ENCODE measurements around the gene JADE1. TPM values are rescaled to one million over a fixed set of nuclear protein-coding genes. Genes with fewer than 3 reads are reported as not detected.

Gene JADE1
- total and polyA plus RNA-seq, 2 donors (not counting 1 experiment from before 2014, with no cell fraction given): 36.2 to 49.9 TPM

DNA sequence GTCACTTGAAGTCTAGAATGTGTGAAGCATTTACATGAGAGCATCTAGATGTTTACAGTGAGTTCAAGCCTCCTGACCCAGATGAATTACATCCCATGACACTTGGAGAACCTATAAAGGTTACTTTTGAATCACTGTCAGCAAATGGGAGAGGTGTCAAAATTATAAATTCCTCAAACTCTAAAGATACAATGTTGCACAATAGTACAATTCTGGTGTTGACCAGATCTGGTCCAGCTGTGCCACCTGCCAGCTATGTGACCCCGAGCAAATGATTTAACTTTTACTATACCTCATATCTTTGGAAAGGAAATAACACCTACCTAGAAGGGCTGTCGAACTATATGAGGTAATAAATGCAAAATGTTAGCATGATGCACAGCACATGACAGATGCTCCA, 69.8 kb downstream of the JADE1 start:
- H3K79me2 ChIP-seq (ENCODE audit: control insufficient read depth, insufficient read depth, low read length): no peaks in the 10 kb centered on the region
- H3K36me3 ChIP-seq (ENCODE audit: control insufficient read depth, insufficient read depth, low read length): peaks cover 1% of the 10 kb centered on the region
- DNase-seq (ENCODE audit: low read depth in 2 of 2): no peak
- no peak overlapping the region for H3K27ac ChIP-seq (ENCODE audit: insufficient read depth, low read length)
- no peak overlapping the region for H2AFZ ChIP-seq (ENCODE audit: low read length)
- H3K4me2 ChIP-seq (ENCODE audit: extremely low read depth, insufficient read depth, low read length): no peak overlapping the region
- H3K4me1 ChIP-seq (ENCODE audit: control insufficient read depth, extremely low read depth, insufficient read depth, low read length): no peaks in the 10 kb centered on the region
- H3K9ac ChIP-seq (ENCODE audit: insufficient read depth, low read length): no peak overlapping the region
- no peaks in the 10 kb centered on the region for H3K27me3 ChIP-seq (ENCODE audit: control insufficient read depth, insufficient read depth, low read length)
- H3K4me3 ChIP-seq (replicated peaks in 1 of 4; ENCODE audit: control extremely low read depth in 1 of 4, insufficient read depth in 1 of 4, low read depth in 3 of 4, low read length in 4 of 4): no peak overlapping the region
- TF ChIP-seq EZH2 (IDR thresholded peaks at IDR 0.05; ENCODE audit: low read length, missing control alignments) (no peak), CTCF (conservative IDR thresholded peaks at IDR 0.05 in 1 of 2, IDR thresholded peaks at IDR 0.05 in 1 of 2; ENCODE audit: low read depth in 1 of 2, low read length in 2 of 2) (no peak)
- no peaks in the 10 kb centered on the region for H4K20me1 ChIP-seq (ENCODE audit: control insufficient read depth, extremely low read depth, insufficient read depth, low read length)
- no peaks in the 10 kb centered on the region for H3K9me3 ChIP-seq (ENCODE audit: control insufficient read depth, insufficient read depth, low read depth, low read length)

- no peak for TF ChIP-seq EZH2 (IDR thresholded peaks at IDR 0.05; ENCODE audit: low read length, missing control alignments)
- TF ChIP-seq CTCF (conservative IDR thresholded peaks at IDR 0.05 in 1 of 2, IDR thresholded peaks at IDR 0.05 in 1 of 2; ENCODE audit: low read depth in 1 of 2, low read length in 2 of 2): no peak
- no peaks in the 10 kb centered on the region for H3K4me1 ChIP-seq (ENCODE audit: control insufficient read depth, extremely low read depth, insufficient read depth, low read length)
These were observed 70.5 kb downstream of the JADE1 start for GRCh38 chr4:128879971-128880370.

DNA sequence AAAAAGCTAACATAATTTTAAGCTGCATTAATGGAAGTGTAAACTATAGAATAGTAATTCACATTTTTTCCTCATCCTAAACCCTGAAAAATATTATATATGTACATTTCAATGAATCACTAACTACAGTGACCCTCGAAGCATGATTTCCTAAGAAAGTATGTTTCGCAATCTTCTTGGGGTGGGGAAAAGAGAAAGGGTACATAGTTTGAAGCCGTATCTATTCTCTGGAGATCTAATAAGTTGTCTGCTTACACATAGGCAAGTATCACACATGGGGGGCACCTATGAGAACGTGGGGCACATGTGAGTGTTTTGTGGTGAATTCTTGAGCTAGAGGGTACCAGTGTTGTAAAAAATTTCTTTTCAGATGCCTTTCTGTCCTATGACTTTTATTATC, 71.2 kb downstream of the JADE1 start:
- no peak overlapping the region for H3K4me3 ChIP-seq (replicated peaks in 1 of 4; ENCODE audit: control extremely low read depth in 1 of 4, insufficient read depth in 1 of 4, low read depth in 3 of 4, low read length in 4 of 4)
- TF ChIP-seq CTCF (conservative IDR thresholded peaks at IDR 0.05 in 1 of 2, IDR thresholded peaks at IDR 0.05 in 1 of 2; ENCODE audit: low read depth in 1 of 2, low read length in 2 of 2) (no peak), EZH2 (IDR thresholded peaks at IDR 0.05; ENCODE audit: low read length, missing control alignments) (no peak)
- DNase-seq (ENCODE audit: low read depth in 2 of 2): peak in 1 of 2 donors; percentile 67
- H2AFZ ChIP-seq (ENCODE audit: low read length): no peak overlapping the region
- H3K9me3 ChIP-seq (ENCODE audit: control insufficient read depth, insufficient read depth, low read depth, low read length): no peaks in the 10 kb centered on the region
- no peak overlapping the region for H3K9ac ChIP-seq (ENCODE audit: insufficient read depth, low read length)
- H3K27ac ChIP-seq (ENCODE audit: insufficient read depth, low read length): no peak overlapping the region
- H3K79me2 ChIP-seq (ENCODE audit: control insufficient read depth, insufficient read depth, low read length): no peaks in the 10 kb centered on the region
- peaks cover 1% of the 10 kb centered on the region for H3K36me3 ChIP-seq (ENCODE audit: control insufficient read depth, insufficient read depth, low read length)
- no peak overlapping the region for H3K4me2 ChIP-seq (ENCODE audit: extremely low read depth, insufficient read depth, low read length)
- no peaks in the 10 kb centered on the region for H4K20me1 ChIP-seq (ENCODE audit: control insufficient read depth, extremely low read depth, insufficient read depth, low read length)
- H3K27me3 ChIP-seq (ENCODE audit: control insufficient read depth, insufficient read depth, low read length): no peaks in the 10 kb centered on the region
- H3K4me1 ChIP-seq (ENCODE audit: control insufficient read depth, extremely low read depth, insufficient read depth, low read length): no peaks in the 10 kb centered on the region

More at GRCh38 chr4:128879971-128880370, 70.5 kb downstream of the JADE1 start:
- no peak overlapping the region for H3K4me3 ChIP-seq (replicated peaks in 1 of 4; ENCODE audit: control extremely low read depth in 1 of 4, insufficient read depth in 1 of 4, low read depth in 3 of 4, low read length in 4 of 4)
- no peak overlapping the region for H2AFZ ChIP-seq (ENCODE audit: low read length)
- H3K27me3 ChIP-seq (ENCODE audit: control insufficient read depth, insufficient read depth, low read length): no peaks in the 10 kb centered on the region
- no peaks in the 10 kb centered on the region for H4K20me1 ChIP-seq (ENCODE audit: control insufficient read depth, extremely low read depth, insufficient read depth, low read length)
- no peak for DNase-seq (ENCODE audit: low read depth in 2 of 2)
- peaks cover 1% of the 10 kb centered on the region for H3K36me3 ChIP-seq (ENCODE audit: control insufficient read depth, insufficient read depth, low read length)
- no peaks in the 10 kb centered on the region for H3K9me3 ChIP-seq (ENCODE audit: control insufficient read depth, insufficient read depth, low read depth, low read length)
- no peak overlapping the region for H3K27ac ChIP-seq (ENCODE audit: insufficient read depth, low read length)
- no peak overlapping the region for H3K9ac ChIP-seq (ENCODE audit: insufficient read depth, low read length)
- H3K4me2 ChIP-seq (ENCODE audit: extremely low read depth, insufficient read depth, low read length): no peak overlapping the region
- H3K79me2 ChIP-seq (ENCODE audit: control insufficient read depth, insufficient read depth, low read length): no peaks in the 10 kb centered on the region
